Liver (tissue), 9 donors: ENCODE results near the gene PPFIBP1. TPM values are rescaled to one million over a fixed set of nuclear protein-coding genes. Genes with fewer than 3 reads are reported as not detected.

Source experiments
- DNase-seq: peaks from one replicate; pipeline ENCODE4 v3.0.0-alpha.2; 2017; ENCODE audit warnings: low spot score
- H3K27ac ChIP-seq, 2 donors: one replicate each; pipeline ENCODE4 v1.7.0; 2013; ENCODE audit warnings: inconsistent platforms in 2 of 2, low read length in 2 of 2, control low read depth in 1 of 2, low read depth in 1 of 2, mild to moderate bottlenecking in 1 of 2
- H3K27me3 ChIP-seq, 4 donors: one replicate each; pipeline versions ENCODE4 v1.6.1 to v1.7.0; 2013; ENCODE audit warnings: low read length in 3 of 4, inconsistent platforms in 1 of 4, mild to moderate bottlenecking in 1 of 4, moderate library complexity in 1 of 4; ENCODE audit not compliant: control insufficient read depth in 4 of 4, insufficient read depth in 4 of 4
- H3K36me3 ChIP-seq, 4 donors: one replicate each; pipeline versions ENCODE4 v1.6.1 to v1.7.0; 2013; ENCODE audit warnings: low read length in 3 of 4, mild to moderate bottlenecking in 3 of 4, low read depth in 1 of 4, moderate library complexity in 1 of 4; ENCODE audit not compliant: control insufficient read depth in 4 of 4, insufficient read depth in 3 of 4
- H3K4me1 ChIP-seq, 4 donors: one replicate each; pipeline versions ENCODE4 v1.6.1 to v1.7.0; 2013; ENCODE audit warnings: low read length in 3 of 4, mild to moderate bottlenecking in 3 of 4, moderate library complexity in 1 of 4; ENCODE audit not compliant: control insufficient read depth in 4 of 4, insufficient read depth in 4 of 4
- H3K4me3 ChIP-seq, 3 donors: one replicate each; pipeline versions ENCODE4 v1.6.1 to v1.7.0; 2013; ENCODE audit warnings: low read length in 3 of 3, control low read depth in 1 of 3, low read depth in 1 of 3, mild to moderate bottlenecking in 1 of 3
- H3K9ac ChIP-seq, 2 donors: one replicate each; pipeline ENCODE4 v1.7.0; 2013; ENCODE audit warnings: low read length in 2 of 2, mild to moderate bottlenecking in 2 of 2, moderate library complexity in 2 of 2, control low read depth in 1 of 2, low read depth in 1 of 2
- H3K9me3 ChIP-seq, 4 donors: one replicate each; pipeline versions ENCODE4 v1.6.1 to v1.7.0; 2013; ENCODE audit warnings: low read length in 3 of 4; ENCODE audit not compliant: control insufficient read depth in 4 of 4
- EGR1 ChIP-seq, 2 donors: IDR thresholded peaks; 2 replicates each; pipeline ENCODE4 v1.6.1; 2016 to 2018; ENCODE audit warnings: antibody characterized with exemption in 2 of 2, low read depth in 2 of 2
- FOXA1 ChIP-seq: IDR thresholded peaks from 2 replicates; pipeline ENCODE4 v1.6.1; 2016; ENCODE audit warnings: antibody characterized with exemption
- FOXA2 ChIP-seq: IDR thresholded peaks from 2 replicates; pipeline ENCODE4 v1.6.1; 2016; ENCODE audit warnings: antibody characterized with exemption
- GABPA ChIP-seq, 2 donors: IDR thresholded peaks in 1 of 2; conservative IDR thresholded peaks in 1 of 2; 2 replicates each; pipeline ENCODE4 v1.6.1; 2016; ENCODE audit warnings: antibody characterized with exemption in 2 of 2, mild to moderate bottlenecking in 1 of 2, moderate library complexity in 1 of 2
- HNF4A ChIP-seq, 2 donors: conservative IDR thresholded peaks; 2 replicates each; pipeline ENCODE4 v1.6.1; 2016; ENCODE audit warnings: antibody characterized with exemption in 2 of 2, mild to moderate bottlenecking in 2 of 2
- HNF4G ChIP-seq: IDR thresholded peaks from 2 replicates; pipeline ENCODE4 v1.6.1; 2016; ENCODE audit warnings: antibody characterized with exemption
- JUND ChIP-seq, 2 donors: IDR thresholded peaks; 2 replicates each; pipeline ENCODE4 v1.6.1; 2016; ENCODE audit warnings: antibody characterized with exemption in 2 of 2
- MAX ChIP-seq: IDR thresholded peaks from 2 replicates; pipeline ENCODE4 v1.6.1; 2016; ENCODE audit warnings: antibody characterized with exemption
- NR2F2 ChIP-seq: IDR thresholded peaks from 2 replicates; pipeline ENCODE4 v1.6.1; 2016; ENCODE audit warnings: antibody characterized with exemption
- RAD21 ChIP-seq, 2 donors: IDR thresholded peaks; 2 replicates each; pipeline ENCODE4 v1.6.1; 2016; ENCODE audit warnings: antibody characterized with exemption in 2 of 2, mild to moderate bottlenecking in 2 of 2
- REST ChIP-seq: IDR thresholded peaks from 2 replicates; pipeline ENCODE4 v1.6.1; 2016; ENCODE audit warnings: antibody characterized with exemption, mild to moderate bottlenecking
- RXRA ChIP-seq, 2 donors: IDR thresholded peaks; 2 replicates each; pipeline ENCODE4 v1.6.1; 2017 to 2018; ENCODE audit warnings: antibody characterized with exemption in 2 of 2, mild to moderate bottlenecking in 1 of 2
- SP1 ChIP-seq: IDR thresholded peaks from 2 replicates; pipeline ENCODE4 v1.6.1; 2018; ENCODE audit warnings: antibody characterized with exemption, mild to moderate bottlenecking
- TAF1 ChIP-seq: conservative IDR thresholded peaks from 2 replicates; pipeline ENCODE4 v1.6.1; 2016; ENCODE audit warnings: antibody characterized with exemption, mild to moderate bottlenecking
- YY1 ChIP-seq: IDR thresholded peaks from 2 replicates; pipeline ENCODE4 v1.6.1; 2016; ENCODE audit warnings: antibody characterized with exemption, mild to moderate bottlenecking
- ZBTB33 ChIP-seq: IDR thresholded peaks from 2 replicates; pipeline ENCODE4 v1.6.1; 2016; ENCODE audit warnings: antibody characterized with exemption
- WGBS: extraction: QIAGEN DNeasy Blood & Tissue Kit; methylation state at CpG from one replicate; pipeline ENCODE4 v1.1.7; 2013; 5-methylcytosine and 5-hydroxymethylcytosine counted together
- polyA plus RNA-seq, 2 donors: library from polyadenylated mRNA; stranded (reverse) in 1 of 2; unstranded in 1 of 2; fragments of 200-250 nt in 1 of 2; fragments of >200 nt in 1 of 2; fragmentation: Nextera tagmentation in 1 of 2; extraction: Ambion mirVana in 1 of 2; gene quantifications; one replicate each; pipeline versions ENCODE4 v1.2.1 to v1.2.3, GENCODE V29; 2013 to 2015
- total RNA-seq, 2 donors: library from RNA; depleted of rRNA; stranded (reverse); fragments of >200 nt; gene quantifications; one replicate each; pipeline ENCODE4 v1.2.3, GENCODE V29; 2014
- TF ChIP-seq, protein P1 (sequence below): IDR thresholded peaks from 2 replicates; pipeline ENCODE4 v1.6.1; 2016; ENCODE audit warnings: antibody characterized with exemption
- TF ChIP-seq, protein P2 (sequence below): fragments of 150-350 bp; IDR thresholded peaks from 2 replicates; pipeline ENCODE4 v1.5.1; 2017; ENCODE audit warnings: improper control_type of control experiment, low read depth, low read length; ENCODE audit not compliant: missing input control
- donor health status: healthy.
- donor health status: healthy.
- donor health status: healthy.
- donor health status: healthy.
- donor health status: healthy.

Gene PPFIBP1
- total RNA-seq (10 to 100 TPM; 10.5 to 65.8 TPM), polyA plus RNA-seq (10 to 100 TPM; 12.3 to 22.5 TPM)

DNA sequence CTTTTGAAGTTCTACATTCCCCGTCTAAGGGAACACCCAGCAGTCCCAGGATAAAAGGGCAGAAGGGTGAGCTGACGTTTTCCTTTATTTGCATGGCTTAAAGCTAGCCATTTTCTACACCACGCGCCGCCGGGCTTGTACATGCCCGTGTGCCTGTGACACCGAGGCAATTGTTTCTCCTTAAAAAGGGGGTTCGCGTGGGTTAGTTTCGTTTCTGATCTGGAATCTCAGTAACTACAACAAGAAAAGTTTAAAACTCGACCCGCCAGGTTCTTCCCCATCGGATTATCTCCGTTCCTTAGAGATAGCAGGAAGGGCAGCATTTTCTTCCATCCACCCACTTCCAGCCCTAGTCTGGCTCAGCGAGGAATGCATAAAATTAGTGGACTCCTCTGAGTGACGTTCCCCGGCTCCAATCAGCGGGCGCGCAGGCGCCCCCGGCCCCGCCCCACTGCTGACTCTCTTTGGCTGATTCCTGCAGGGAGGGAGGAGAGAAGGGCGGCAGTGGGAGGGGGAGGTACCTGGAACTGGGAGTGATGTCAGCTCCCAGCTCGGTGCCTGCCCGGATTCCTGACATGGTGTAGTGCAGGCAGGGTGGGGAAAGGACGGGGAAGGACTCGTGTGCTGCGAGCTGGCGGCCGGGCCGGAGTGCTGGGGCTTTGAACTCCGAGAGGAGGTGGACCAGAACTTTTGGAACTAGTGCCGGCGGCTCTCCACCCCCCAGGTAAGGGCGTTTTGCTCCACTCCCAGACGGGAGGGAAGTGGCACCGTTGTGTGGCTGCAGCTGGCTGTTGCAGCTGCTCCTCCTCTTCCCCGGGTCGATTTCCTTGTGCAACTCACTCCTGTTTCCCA, at the start of gene PPFIBP1:
PPFIBP1 (plus strand) TSS at position 565 of the 852 bp plus-strand sequence. CDS start 109,191 bp downstream, outside the sequence.
- no peaks in the 10 kb centered on the region for H3K27me3 ChIP-seq
- H3K9me3 ChIP-seq = no peaks in the 10 kb centered on the region
- peak within 1 kb of the TSS; percentile 82 to 95 for H3K9ac ChIP-seq
- H3K36me3 ChIP-seq = no peaks in the 10 kb centered on the region
- H3K4me1 ChIP-seq = peaks cover 5 to 29% (median 8%) of the 10 kb centered on the region in 4 donors
- WGBS = under 1% methylated on average over 41 of the region's 41 CpGs
- H3K27ac ChIP-seq = peak within 1 kb of the TSS; percentile 94 to 98
- peak; percentile 99 for DNase-seq
- no peak for TF ChIP-seq FOXA2
- peak in 1 of 2 donors; percentile 57 for TF ChIP-seq JUND (IDR thresholded peaks at IDR 0.05)
- peak in 1 of 2 donors; percentile 42 for TF ChIP-seq RXRA (IDR thresholded peaks at IDR 0.05)
- no peak for TF ChIP-seq GABPA (IDR thresholded peaks at IDR 0.05 in 1 of 2, conservative IDR thresholded peaks at IDR 0.05 in 1 of 2)
- TF ChIP-seq MAX = peak; percentile 62
- TF ChIP-seq YY1 = peak; percentile 90
- peak; percentile 39 to 55 for TF ChIP-seq RAD21 (IDR thresholded peaks at IDR 0.05)
- TF ChIP-seq, protein P1, sequence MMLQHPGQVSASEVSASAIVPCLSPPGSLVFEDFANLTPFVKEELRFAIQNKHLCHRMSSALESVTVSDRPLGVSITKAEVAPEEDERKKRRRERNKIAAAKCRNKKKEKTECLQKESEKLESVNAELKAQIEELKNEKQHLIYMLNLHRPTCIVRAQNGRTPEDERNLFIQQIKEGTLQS = peak; percentile 16
- TF ChIP-seq EGR1 (IDR thresholded peaks at IDR 0.05; ENCODE audit: low read depth in 2 of 2) = peak in 1 of 2 donors; percentile 11
- TF ChIP-seq, protein P2, sequence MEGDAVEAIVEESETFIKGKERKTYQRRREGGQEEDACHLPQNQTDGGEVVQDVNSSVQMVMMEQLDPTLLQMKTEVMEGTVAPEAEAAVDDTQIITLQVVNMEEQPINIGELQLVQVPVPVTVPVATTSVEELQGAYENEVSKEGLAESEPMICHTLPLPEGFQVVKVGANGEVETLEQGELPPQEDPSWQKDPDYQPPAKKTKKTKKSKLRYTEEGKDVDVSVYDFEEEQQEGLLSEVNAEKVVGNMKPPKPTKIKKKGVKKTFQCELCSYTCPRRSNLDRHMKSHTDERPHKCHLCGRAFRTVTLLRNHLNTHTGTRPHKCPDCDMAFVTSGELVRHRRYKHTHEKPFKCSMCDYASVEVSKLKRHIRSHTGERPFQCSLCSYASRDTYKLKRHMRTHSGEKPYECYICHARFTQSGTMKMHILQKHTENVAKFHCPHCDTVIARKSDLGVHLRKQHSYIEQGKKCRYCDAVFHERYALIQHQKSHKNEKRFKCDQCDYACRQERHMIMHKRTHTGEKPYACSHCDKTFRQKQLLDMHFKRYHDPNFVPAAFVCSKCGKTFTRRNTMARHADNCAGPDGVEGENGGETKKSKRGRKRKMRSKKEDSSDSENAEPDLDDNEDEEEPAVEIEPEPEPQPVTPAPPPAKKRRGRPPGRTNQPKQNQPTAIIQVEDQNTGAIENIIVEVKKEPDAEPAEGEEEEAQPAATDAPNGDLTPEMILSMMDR = peak; percentile 45
- no peak for TF ChIP-seq HNF4G
- TF ChIP-seq SP1 = peak; percentile 86
- TF ChIP-seq REST = peak; percentile 80
- peak; percentile 24 for TF ChIP-seq NR2F2
- no peak for TF ChIP-seq ZBTB33
- peak; percentile 20 to 32 for TF ChIP-seq HNF4A (conservative IDR thresholded peaks at IDR 0.05)
- TF ChIP-seq FOXA1 = no peak
- TF ChIP-seq TAF1 = peak; percentile 91
- peak within 1 kb of the TSS; percentile 54 to 89 (median 82) for H3K4me3 ChIP-seq
